K562 (cell line): ENCODE results near the gene WNK2. TPM values are rescaled to one million over a fixed set of nuclear protein-coding genes. Genes with fewer than 3 reads are reported as not detected.

Experiments used
- SPI1 ChIP-seq: IDR thresholded peaks from 2 replicates; pipeline ENCODE4 v1.6.1; 2011; ENCODE audit warnings: low read depth, low read length, control low read depth, borderline replicate concordance
- ZBTB7A ChIP-seq: IDR thresholded peaks from 2 replicates; pipeline ENCODE4 v1.6.1; 2011; ENCODE audit warnings: low read depth, mild to moderate bottlenecking, low read length, moderate library complexity, borderline replicate concordance; ENCODE audit not compliant: control insufficient read depth
- ZNF253 ChIP-seq: fragments of 250-450 bp; sonication (Bioruptor Pico); conservative IDR thresholded peaks from 2 replicates; pipeline ENCODE4 v1.6.1; 2021; ENCODE audit warnings: mild to moderate bottlenecking
- polyA plus RNA-seq, 8 experiments: library from polyadenylated mRNA; depleted of rRNA in 4 of 8; stranded (reverse) in 5 of 8; unstranded in 3 of 8; fragments of >200 nt; fragmentation: Nextera tagmentation in 2 of 8; fragmentation: Illumina TruSeq in 1 of 8; extraction: Ambion mirVana in 2 of 8; extraction: Trizol in 1 of 8; gene quantifications; 2 replicates each; pipeline versions ENCODE4 v1.2.1 to v1.2.3, GENCODE V29; 2011 to 2014; ENCODE audit warnings: inconsistent platforms in 1 of 8, missing spikeins in 1 of 8
- total RNA-seq, 7 experiments: library from RNA; depleted of rRNA in 6 of 7; stranded (reverse); fragments of >200 nt in 6 of 7; fragmentation: Illumina TruSeq in 2 of 7; extraction: Trizol in 2 of 7; gene quantifications; 2 replicates each; pipeline versions ENCODE4 v1.2.1 to v1.2.3, GENCODE V29; 2011 to 2021; ENCODE audit warnings: low replicate concordance in 1 of 7
- TF ChIP-seq, protein P1 (sequence below): fragments of 200-600 bp; sonication (generic); IDR thresholded peaks from one replicate; pipeline ENCODE4 v1.6.1; 2012; ENCODE audit warnings: mild to moderate bottlenecking, low read depth, low read length, inconsistent platforms
- TF ChIP-seq, protein P2 (sequence below), 2 experiments: IDR thresholded peaks; 2 replicates each; pipeline ENCODE4 v1.6.1; 2011; ENCODE audit warnings: borderline replicate concordance in 1 of 2, control low read depth in 1 of 2, low read depth in 1 of 2, low read length in 1 of 2, mild to moderate bottlenecking in 1 of 2, mixed read lengths in 1 of 2, moderate library complexity in 1 of 2; ENCODE audit not compliant: insufficient read depth in 1 of 2, insufficient read length in 1 of 2, poor library complexity in 1 of 2, severe bottlenecking in 1 of 2; ENCODE audit errors: extremely low read depth in 1 of 2

Gene WNK2
- total and polyA plus RNA-seq, 9 of the 15 experiments (the other 6 are each of a cell fraction or from before 2014, with no cell fraction given): 0.36 to 3.3 (median 0.64) TPM; not detected in 2

DNA sequence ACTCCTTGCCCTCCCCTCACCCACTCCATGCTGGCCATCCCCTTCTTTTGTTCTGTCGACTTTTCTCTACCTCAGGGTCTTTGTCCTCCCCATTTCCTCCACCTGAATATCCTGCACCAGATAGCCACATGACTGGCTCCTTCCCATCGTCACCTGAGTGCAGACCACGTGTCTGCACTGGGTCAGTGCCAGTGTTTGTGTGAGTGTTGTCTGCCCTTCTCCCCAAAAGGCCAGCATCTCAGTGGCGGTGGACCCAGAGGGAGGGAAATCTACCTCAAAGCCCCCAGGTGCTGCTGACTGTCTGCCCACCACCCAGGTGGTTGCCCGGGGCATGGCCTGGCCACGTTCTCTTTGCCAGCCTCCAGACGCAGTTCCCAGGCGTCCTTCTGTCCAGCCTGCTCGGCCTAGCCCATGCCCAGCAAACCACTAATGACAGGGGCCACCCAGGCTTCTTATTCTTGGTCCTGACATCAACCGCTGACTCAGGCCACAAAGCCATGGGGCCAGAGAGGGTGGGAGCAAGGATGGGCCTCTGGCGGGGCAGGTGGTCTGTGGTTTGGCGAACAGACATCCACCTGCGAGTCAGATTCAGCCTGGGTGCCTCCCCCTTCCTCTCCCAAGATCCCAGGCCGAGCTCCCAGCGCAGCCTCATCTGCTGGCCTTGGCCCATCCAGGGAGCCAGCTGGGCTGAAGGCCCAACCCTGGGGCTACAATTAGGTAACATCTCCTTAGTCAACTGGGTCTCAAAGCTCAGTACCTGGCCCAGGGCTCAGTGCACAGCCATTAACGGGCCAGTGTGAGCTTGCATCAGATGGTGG, 44.4 kb upstream of the WNK2 start (continued):
- TF ChIP-seq, protein P1, sequence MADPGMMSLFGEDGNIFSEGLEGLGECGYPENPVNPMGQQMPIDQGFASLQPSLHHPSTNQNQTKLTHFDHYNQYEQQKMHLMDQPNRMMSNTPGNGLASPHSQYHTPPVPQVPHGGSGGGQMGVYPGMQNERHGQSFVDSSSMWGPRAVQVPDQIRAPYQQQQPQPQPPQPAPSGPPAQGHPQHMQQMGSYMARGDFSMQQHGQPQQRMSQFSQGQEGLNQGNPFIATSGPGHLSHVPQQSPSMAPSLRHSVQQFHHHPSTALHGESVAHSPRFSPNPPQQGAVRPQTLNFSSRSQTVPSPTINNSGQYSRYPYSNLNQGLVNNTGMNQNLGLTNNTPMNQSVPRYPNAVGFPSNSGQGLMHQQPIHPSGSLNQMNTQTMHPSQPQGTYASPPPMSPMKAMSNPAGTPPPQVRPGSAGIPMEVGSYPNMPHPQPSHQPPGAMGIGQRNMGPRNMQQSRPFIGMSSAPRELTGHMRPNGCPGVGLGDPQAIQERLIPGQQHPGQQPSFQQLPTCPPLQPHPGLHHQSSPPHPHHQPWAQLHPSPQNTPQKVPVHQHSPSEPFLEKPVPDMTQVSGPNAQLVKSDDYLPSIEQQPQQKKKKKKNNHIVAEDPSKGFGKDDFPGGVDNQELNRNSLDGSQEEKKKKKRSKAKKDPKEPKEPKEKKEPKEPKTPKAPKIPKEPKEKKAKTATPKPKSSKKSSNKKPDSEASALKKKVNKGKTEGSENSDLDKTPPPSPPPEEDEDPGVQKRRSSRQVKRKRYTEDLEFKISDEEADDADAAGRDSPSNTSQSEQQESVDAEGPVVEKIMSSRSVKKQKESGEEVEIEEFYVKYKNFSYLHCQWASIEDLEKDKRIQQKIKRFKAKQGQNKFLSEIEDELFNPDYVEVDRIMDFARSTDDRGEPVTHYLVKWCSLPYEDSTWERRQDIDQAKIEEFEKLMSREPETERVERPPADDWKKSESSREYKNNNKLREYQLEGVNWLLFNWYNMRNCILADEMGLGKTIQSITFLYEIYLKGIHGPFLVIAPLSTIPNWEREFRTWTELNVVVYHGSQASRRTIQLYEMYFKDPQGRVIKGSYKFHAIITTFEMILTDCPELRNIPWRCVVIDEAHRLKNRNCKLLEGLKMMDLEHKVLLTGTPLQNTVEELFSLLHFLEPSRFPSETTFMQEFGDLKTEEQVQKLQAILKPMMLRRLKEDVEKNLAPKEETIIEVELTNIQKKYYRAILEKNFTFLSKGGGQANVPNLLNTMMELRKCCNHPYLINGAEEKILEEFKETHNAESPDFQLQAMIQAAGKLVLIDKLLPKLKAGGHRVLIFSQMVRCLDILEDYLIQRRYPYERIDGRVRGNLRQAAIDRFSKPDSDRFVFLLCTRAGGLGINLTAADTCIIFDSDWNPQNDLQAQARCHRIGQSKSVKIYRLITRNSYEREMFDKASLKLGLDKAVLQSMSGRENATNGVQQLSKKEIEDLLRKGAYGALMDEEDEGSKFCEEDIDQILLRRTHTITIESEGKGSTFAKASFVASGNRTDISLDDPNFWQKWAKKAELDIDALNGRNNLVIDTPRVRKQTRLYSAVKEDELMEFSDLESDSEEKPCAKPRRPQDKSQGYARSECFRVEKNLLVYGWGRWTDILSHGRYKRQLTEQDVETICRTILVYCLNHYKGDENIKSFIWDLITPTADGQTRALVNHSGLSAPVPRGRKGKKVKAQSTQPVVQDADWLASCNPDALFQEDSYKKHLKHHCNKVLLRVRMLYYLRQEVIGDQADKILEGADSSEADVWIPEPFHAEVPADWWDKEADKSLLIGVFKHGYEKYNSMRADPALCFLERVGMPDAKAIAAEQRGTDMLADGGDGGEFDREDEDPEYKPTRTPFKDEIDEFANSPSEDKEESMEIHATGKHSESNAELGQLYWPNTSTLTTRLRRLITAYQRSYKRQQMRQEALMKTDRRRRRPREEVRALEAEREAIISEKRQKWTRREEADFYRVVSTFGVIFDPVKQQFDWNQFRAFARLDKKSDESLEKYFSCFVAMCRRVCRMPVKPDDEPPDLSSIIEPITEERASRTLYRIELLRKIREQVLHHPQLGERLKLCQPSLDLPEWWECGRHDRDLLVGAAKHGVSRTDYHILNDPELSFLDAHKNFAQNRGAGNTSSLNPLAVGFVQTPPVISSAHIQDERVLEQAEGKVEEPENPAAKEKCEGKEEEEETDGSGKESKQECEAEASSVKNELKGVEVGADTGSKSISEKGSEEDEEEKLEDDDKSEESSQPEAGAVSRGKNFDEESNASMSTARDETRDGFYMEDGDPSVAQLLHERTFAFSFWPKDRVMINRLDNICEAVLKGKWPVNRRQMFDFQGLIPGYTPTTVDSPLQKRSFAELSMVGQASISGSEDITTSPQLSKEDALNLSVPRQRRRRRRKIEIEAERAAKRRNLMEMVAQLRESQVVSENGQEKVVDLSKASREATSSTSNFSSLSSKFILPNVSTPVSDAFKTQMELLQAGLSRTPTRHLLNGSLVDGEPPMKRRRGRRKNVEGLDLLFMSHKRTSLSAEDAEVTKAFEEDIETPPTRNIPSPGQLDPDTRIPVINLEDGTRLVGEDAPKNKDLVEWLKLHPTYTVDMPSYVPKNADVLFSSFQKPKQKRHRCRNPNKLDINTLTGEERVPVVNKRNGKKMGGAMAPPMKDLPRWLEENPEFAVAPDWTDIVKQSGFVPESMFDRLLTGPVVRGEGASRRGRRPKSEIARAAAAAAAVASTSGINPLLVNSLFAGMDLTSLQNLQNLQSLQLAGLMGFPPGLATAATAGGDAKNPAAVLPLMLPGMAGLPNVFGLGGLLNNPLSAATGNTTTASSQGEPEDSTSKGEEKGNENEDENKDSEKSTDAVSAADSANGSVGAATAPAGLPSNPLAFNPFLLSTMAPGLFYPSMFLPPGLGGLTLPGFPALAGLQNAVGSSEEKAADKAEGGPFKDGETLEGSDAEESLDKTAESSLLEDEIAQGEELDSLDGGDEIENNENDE: no peak
- TF ChIP-seq ZBTB7A: no peak
- TF ChIP-seq, protein P2, sequence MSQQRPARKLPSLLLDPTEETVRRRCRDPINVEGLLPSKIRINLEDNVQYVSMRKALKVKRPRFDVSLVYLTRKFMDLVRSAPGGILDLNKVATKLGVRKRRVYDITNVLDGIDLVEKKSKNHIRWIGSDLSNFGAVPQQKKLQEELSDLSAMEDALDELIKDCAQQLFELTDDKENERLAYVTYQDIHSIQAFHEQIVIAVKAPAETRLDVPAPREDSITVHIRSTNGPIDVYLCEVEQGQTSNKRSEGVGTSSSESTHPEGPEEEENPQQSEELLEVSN (IDR thresholded peaks at IDR 0.05; ENCODE audit: borderline replicate concordance in 1 of 2, extremely low read depth in 1 of 2, insufficient read depth in 1 of 2, insufficient read length in 1 of 2, low read depth in 1 of 2, low read length in 1 of 2, poor library complexity in 1 of 2, severe bottlenecking in 1 of 2): no peak
- TF ChIP-seq SPI1: no peak
- TF ChIP-seq ZNF253 (CRISPR knock-in tag): no peak
